ENCODE data around the gene PCK1. TPM values are rescaled to one million over a fixed set of nuclear protein-coding genes. Genes with fewer than 3 reads are reported as not detected.

PCK1 gene
- total RNA-seq, 1 experiment from 2014 or later = not detected

DNA sequence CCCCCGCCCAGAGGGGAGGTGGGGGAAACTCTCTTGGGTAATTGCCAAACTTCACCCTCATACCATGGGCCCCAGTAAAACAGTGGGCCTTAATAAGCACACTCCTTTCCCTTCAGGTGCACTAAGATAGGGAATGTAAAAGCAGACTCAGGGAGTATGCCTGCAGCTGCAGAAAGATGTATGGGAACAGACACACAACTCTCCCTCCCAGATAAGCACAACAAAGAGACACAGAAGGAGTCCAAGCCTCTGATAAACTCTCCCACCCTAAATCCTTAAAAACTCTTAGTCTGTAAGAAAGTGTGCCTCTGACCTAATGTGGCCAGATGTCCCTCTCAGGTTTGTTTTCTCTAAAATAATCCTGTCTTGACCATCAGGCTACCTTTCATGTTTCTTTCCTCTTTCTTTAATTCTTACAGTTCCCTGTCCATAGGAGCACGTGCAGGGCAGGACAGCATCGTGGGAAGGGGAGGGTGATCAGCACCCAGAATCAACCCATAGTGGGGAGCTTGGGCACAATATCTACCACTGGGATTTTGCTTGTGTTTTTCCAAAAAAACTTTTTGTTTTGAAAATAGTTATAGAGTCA, 24.7 kb upstream of the PCK1 start:
- no CpG with 5 or more reads among the region's 3 CpGs for WGBS (ENCODE audit: extremely low coverage, insufficient read length, low lambda C conversion rate)
- Histone ChIP-seq H2BK12ac (ENCODE audit: insufficient read length, low read depth, low read length) (no peak overlapping the region), H3K27ac (ENCODE audit: insufficient read length, low read depth, low read length) (no peak overlapping the region), H4K91ac (ENCODE audit: insufficient read length, low read depth, low read length) (no peak overlapping the region), H3K79me2 (ENCODE audit: insufficient read depth, low read length) (no peaks in the 10 kb centered on the region), H2AK5ac (ENCODE audit: insufficient read length, low read length) (no peak overlapping the region), H3K9ac (ENCODE audit: extremely low read depth, insufficient read length, low read length) (no peak overlapping the region), H3K9me3 (ENCODE audit: control insufficient read depth, low read depth, low read length) (peaks cover 12% of the 10 kb centered on the region), H2BK15ac (ENCODE audit: low read depth, low read length) (no peak overlapping the region), H3K4ac (ENCODE audit: low read depth, low read length) (no peak overlapping the region), H4K8ac (replicated peaks; ENCODE audit: insufficient read length, low read depth, low read length) (no peak overlapping the region), H2BK120ac (ENCODE audit: low read depth, low read length, poor library complexity, severe bottlenecking) (no peak overlapping the region), H2AFZ (ENCODE audit: low read length) (no peak overlapping the region), H4K20me1 (ENCODE audit: control insufficient read depth, insufficient read depth, insufficient read length) (no peaks in the 10 kb centered on the region), H3K23me2 (ENCODE audit: insufficient read length, low read depth, low read length, poor library complexity, severe bottlenecking) (no peaks in the 10 kb centered on the region), H3K4me2 (ENCODE audit: insufficient read depth, insufficient read length, low read length) (no peak overlapping the region), H3K18ac (ENCODE audit: insufficient read length, low read depth, low read length) (no peak overlapping the region), H3K79me1 (ENCODE audit: insufficient read depth, low read depth, low read length, poor library complexity, severe bottlenecking) (no peaks in the 10 kb centered on the region), H3K27me3 (ENCODE audit: insufficient read depth, low read length) (no peaks in the 10 kb centered on the region), H3K56ac (ENCODE audit: insufficient read length, low read depth, low read length) (no peak overlapping the region), H3K4me1 (ENCODE audit: insufficient read depth, low read length) (no peaks in the 10 kb centered on the region), H3T11ph (ENCODE audit: low read length) (no peak overlapping the region), H3K23ac (ENCODE audit: insufficient read length, low read depth, low read length) (no peak overlapping the region), H4K5ac (ENCODE audit: insufficient read length, low read depth, low read length) (no peak overlapping the region), H3K14ac (ENCODE audit: insufficient read depth, low read length) (no peak overlapping the region), H2BK20ac (ENCODE audit: low read depth, low read length, poor library complexity, severe bottlenecking) (no peak overlapping the region), H2BK5ac (ENCODE audit: insufficient read length, low read length) (no peak overlapping the region)
- no peak for DNase-seq
- Mint-ChIP-seq H3K4me1 (peaks cover 2 to 9% of the 10 kb centered on the region in 2 experiments; a peak in 3 of 4 replicates), H3K27ac (no peak overlapping the region), H3K27me3 (ENCODE audit: low read depth) (peaks cover 55% of the 10 kb centered on the region), H3K9me3 (peaks cover 42 to 50% of the 10 kb centered on the region in 2 experiments), H3K4me3 (no peak overlapping the region), H3K36me3 (ENCODE audit: insufficient read depth in 1 of 3, low read depth in 3 of 3) (peaks cover 14 to 29% (median 14%) of the 10 kb centered on the region in 3 experiments)
- TF ChIP-seq, protein P1, sequence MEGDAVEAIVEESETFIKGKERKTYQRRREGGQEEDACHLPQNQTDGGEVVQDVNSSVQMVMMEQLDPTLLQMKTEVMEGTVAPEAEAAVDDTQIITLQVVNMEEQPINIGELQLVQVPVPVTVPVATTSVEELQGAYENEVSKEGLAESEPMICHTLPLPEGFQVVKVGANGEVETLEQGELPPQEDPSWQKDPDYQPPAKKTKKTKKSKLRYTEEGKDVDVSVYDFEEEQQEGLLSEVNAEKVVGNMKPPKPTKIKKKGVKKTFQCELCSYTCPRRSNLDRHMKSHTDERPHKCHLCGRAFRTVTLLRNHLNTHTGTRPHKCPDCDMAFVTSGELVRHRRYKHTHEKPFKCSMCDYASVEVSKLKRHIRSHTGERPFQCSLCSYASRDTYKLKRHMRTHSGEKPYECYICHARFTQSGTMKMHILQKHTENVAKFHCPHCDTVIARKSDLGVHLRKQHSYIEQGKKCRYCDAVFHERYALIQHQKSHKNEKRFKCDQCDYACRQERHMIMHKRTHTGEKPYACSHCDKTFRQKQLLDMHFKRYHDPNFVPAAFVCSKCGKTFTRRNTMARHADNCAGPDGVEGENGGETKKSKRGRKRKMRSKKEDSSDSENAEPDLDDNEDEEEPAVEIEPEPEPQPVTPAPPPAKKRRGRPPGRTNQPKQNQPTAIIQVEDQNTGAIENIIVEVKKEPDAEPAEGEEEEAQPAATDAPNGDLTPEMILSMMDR (conservative IDR thresholded peaks at IDR 0.05) = no peak

All from H9 (cell line).